Neuronal stem cell (in vitro differentiated cells): ENCODE data around the gene RBCK1.

Experiments used
- DNase-seq: peaks from one replicate; pipeline ENCODE4 v3.0.0-alpha.2; 2013; ENCODE audit warnings: low spot score
- H2AFZ ChIP-seq: one replicate; pipeline ENCODE4 v1.6.1; 2013; ENCODE audit warnings: mild to moderate bottlenecking, low read length, inconsistent platforms
- H2AK5ac ChIP-seq: 2 replicates; pipeline ENCODE4 v1.6.1; 2013; ENCODE audit warnings: low read depth, mild to moderate bottlenecking, inconsistent platforms, low read length, moderate library complexity, mixed read lengths
- H2BK120ac ChIP-seq: 2 replicates; pipeline ENCODE4 v1.6.1; 2013; ENCODE audit warnings: low read depth, mild to moderate bottlenecking, inconsistent platforms, low read length, moderate library complexity, mixed read lengths
- H2BK12ac ChIP-seq: one replicate; pipeline ENCODE4 v1.6.1; 2013; ENCODE audit warnings: low read length, inconsistent platforms
- H2BK15ac ChIP-seq: 2 replicates; pipeline ENCODE4 v1.6.1; 2013; ENCODE audit warnings: mild to moderate bottlenecking, low read length, inconsistent platforms, mixed read lengths
- H2BK5ac ChIP-seq: one replicate; pipeline ENCODE4 v1.6.1; 2013; ENCODE audit warnings: inconsistent platforms, mild to moderate bottlenecking, low read length, moderate library complexity
- H3K14ac ChIP-seq: one replicate; pipeline ENCODE4 v1.6.1; 2013; ENCODE audit warnings: low read length, inconsistent platforms
- H3K18ac ChIP-seq: 2 replicates; pipeline ENCODE4 v1.6.1; 2013; ENCODE audit warnings: low read length, inconsistent platforms
- H3K23ac ChIP-seq: 2 replicates; pipeline ENCODE4 v1.6.1; 2013; ENCODE audit warnings: low read depth, mild to moderate bottlenecking, mixed read lengths, low read length, inconsistent platforms; ENCODE audit not compliant: poor library complexity
- H3K27ac ChIP-seq: replicated peaks from 3 replicates; pipeline ENCODE4 v1.5.1; 2013; ENCODE audit warnings: low read length, inconsistent platforms
- H3K27me3 ChIP-seq, 3 experiments: 2 replicates each; pipeline ENCODE4 v1.6.1; 2013; ENCODE audit warnings: low read length in 3 of 3, mild to moderate bottlenecking in 2 of 3, inconsistent platforms in 1 of 3, low read depth in 1 of 3, mixed read lengths in 1 of 3, moderate library complexity in 1 of 3; ENCODE audit not compliant: control insufficient read depth in 3 of 3, insufficient read depth in 3 of 3
- H3K36me3 ChIP-seq, 2 donors: replicated peaks in 1 of 2; 2 replicates each; pipeline ENCODE4 v1.6.1; 2013; ENCODE audit warnings: low read length in 2 of 2; ENCODE audit not compliant: control insufficient read depth in 2 of 2, insufficient read depth in 2 of 2
- H3K4ac ChIP-seq: 2 replicates; pipeline ENCODE4 v1.6.1; 2013; ENCODE audit warnings: inconsistent platforms, mild to moderate bottlenecking, low read length, moderate library complexity
- H3K4me1 ChIP-seq, 2 donors: 1 replicate in 1 of 2; 2 replicates in 1 of 2; pipeline ENCODE4 v1.6.1; 2013; ENCODE audit warnings: low read length in 2 of 2, low read depth in 1 of 2; ENCODE audit not compliant: control insufficient read depth in 2 of 2, insufficient read depth in 1 of 2
- H3K4me2 ChIP-seq: one replicate; pipeline ENCODE4 v1.6.1; 2013; ENCODE audit warnings: mild to moderate bottlenecking, low read length, inconsistent platforms; ENCODE audit not compliant: insufficient read depth, poor library complexity, severe bottlenecking
- H3K4me3 ChIP-seq, 2 donors: 2 replicates each; pipeline ENCODE4 v1.5.1; 2013; ENCODE audit warnings: low read length in 2 of 2, mild to moderate bottlenecking in 2 of 2, inconsistent platforms in 1 of 2, moderate library complexity in 1 of 2
- H3K79me1 ChIP-seq: one replicate; pipeline ENCODE4 v1.6.1; 2013; ENCODE audit warnings: low read depth, mild to moderate bottlenecking, inconsistent platforms, low read length, moderate library complexity
- H3K9ac ChIP-seq: one replicate; pipeline ENCODE4 v1.6.1; 2013; ENCODE audit warnings: mild to moderate bottlenecking, low read depth, low read length, inconsistent platforms; ENCODE audit not compliant: poor library complexity
- H3K9me3 ChIP-seq, 2 donors: replicated peaks in 1 of 2; 2 replicates each; pipeline versions ENCODE3 to v1.6.1; 2013; ENCODE audit warnings: low read length in 2 of 2, mild to moderate bottlenecking in 2 of 2, inconsistent platforms in 1 of 2, low read depth in 1 of 2, mixed read lengths in 1 of 2, moderate library complexity in 1 of 2; ENCODE audit not compliant: control insufficient read depth in 2 of 2, insufficient read depth in 1 of 2
- H4K8ac ChIP-seq: one replicate; pipeline ENCODE4 v1.6.1; 2013; ENCODE audit warnings: low read depth, mild to moderate bottlenecking, inconsistent platforms, low read length, moderate library complexity
- H4K91ac ChIP-seq: one replicate; pipeline ENCODE4 v1.6.1; 2013; ENCODE audit warnings: low read length, low read depth, mild to moderate bottlenecking, inconsistent platforms; ENCODE audit not compliant: poor library complexity
- WGBS, 2 donors: extraction: QIAGEN DNeasy Blood & Tissue Kit; methylation state at CpG; one replicate each; pipeline ENCODE4 v1.1.7; 2013; ENCODE audit warnings: missing lambda C conversion rate in 2 of 2, mixed read lengths in 1 of 2; ENCODE audit not compliant: insufficient read length in 2 of 2, insufficient replicate concordance in 1 of 2; ENCODE audit errors: extremely low coverage in 2 of 2; 5-methylcytosine and 5-hydroxymethylcytosine counted together

RBCK1 gene

DNA sequence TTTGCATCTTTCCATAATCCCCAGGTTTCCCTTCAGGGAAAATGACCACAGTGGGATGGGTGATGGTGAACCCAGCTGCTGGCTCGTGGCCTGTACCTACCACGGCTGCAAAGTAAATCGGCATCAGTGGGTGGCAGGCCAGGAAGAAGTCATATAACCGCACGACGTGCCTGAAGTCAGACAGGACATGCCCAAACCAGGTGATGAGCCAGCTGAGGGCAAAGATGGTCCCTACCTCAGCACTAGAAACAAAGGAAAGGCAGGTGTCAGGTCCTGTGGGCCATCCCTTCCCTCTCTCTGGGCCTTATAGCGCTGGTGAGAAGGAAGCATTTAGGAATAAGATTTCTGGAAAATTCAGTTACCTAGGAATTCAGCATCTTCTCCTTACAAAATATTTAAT lies 32.0 kb downstream of the RBCK1 start:
- Histone ChIP-seq H3K4ac (no peak overlapping the region), H3K4me2 (no peak overlapping the region), H3K4me1 (peaks cover 0 to 3% of the 10 kb centered on the region in 2 donors), H3K9ac (no peak overlapping the region), H3K9me3 (peaks cover 0 to 1% of the 10 kb centered on the region in 2 donors), H3K79me1 (no peaks in the 10 kb centered on the region), H3K14ac (no peak overlapping the region), H2BK120ac (no peak overlapping the region), H3K18ac (no peak overlapping the region), H2BK5ac (no peak overlapping the region), H3K27me3 (no peaks in the 10 kb centered on the region), H2AFZ (no peak overlapping the region), H2AK5ac (no peak overlapping the region), H2BK12ac (no peak overlapping the region), H3K4me3 (no peak overlapping the region), H3K27ac (no peak overlapping the region), H3K36me3 (peaks cover 52 to 97% of the 10 kb centered on the region in 2 donors), H4K8ac (no peak overlapping the region), H4K91ac (no peak overlapping the region), H2BK15ac (no peak overlapping the region), H3K23ac (peak overlapping the region; percentile 6)
- no CpG with 5 or more reads among the region's 7 CpGs for WGBS, 2 donors
- no peak for DNase-seq

- Histone ChIP-seq H3K9ac (no peak overlapping the region), H2BK120ac (no peak overlapping the region), H2AK5ac (no peak overlapping the region), H3K9me3 (peaks cover 0 to 1% of the 10 kb centered on the region in 2 donors), H3K79me1 (no peaks in the 10 kb centered on the region), H3K27me3 (no peaks in the 10 kb centered on the region), H3K18ac (no peak overlapping the region), H3K4me3 (no peak overlapping the region), H3K27ac (no peak overlapping the region), H3K4ac (no peak overlapping the region), H2BK15ac (no peak overlapping the region), H3K4me2 (no peak overlapping the region), H4K8ac (no peak overlapping the region), H3K23ac (no peak overlapping the region), H2BK12ac (no peak overlapping the region), H4K91ac (no peak overlapping the region), H2AFZ (no peak overlapping the region), H3K14ac (no peak overlapping the region), H2BK5ac (no peak overlapping the region), H3K36me3 (peaks cover 52 to 97% of the 10 kb centered on the region in 2 donors), H3K4me1 (peaks cover 0 to 4% of the 10 kb centered on the region in 2 donors)
- no peak for DNase-seq
- WGBS, 2 donors, result no CpG with 5 or more reads among the region's 13 CpGs
These were observed 32.5 kb downstream of the RBCK1 start for GRCh38 chr20:440636-441035.

- Histone ChIP-seq H3K23ac (no peak overlapping the region), H3K27ac (no peak overlapping the region), H3K14ac (no peak overlapping the region), H4K91ac (no peak overlapping the region), H3K9me3 (peaks cover 0 to 1% of the 10 kb centered on the region in 2 donors), H3K4ac (no peak overlapping the region), H2AFZ (no peak overlapping the region), H2BK15ac (no peak overlapping the region), H3K36me3 (peaks cover 47 to 90% of the 10 kb centered on the region in 2 donors), H3K4me3 (no peak overlapping the region), H2BK12ac (no peak overlapping the region), H3K18ac (no peak overlapping the region), H3K79me1 (no peaks in the 10 kb centered on the region), H4K8ac (no peak overlapping the region), H3K27me3 (no peaks in the 10 kb centered on the region), H3K9ac (no peak overlapping the region), H2BK120ac (no peak overlapping the region), H2BK5ac (no peak overlapping the region), H2AK5ac (no peak overlapping the region), H3K4me2 (no peak overlapping the region), H3K4me1 (peaks cover 0 to 4% of the 10 kb centered on the region in 2 donors)
- no peak for DNase-seq
- no CpG with 5 or more reads among the region's 4 CpGs for WGBS, 2 donors
These were observed 35.2 kb downstream of the RBCK1 start for GRCh38 chr20:443223-443775.

GRCh38 chr20:444117-444516 lies 36.0 kb downstream of the RBCK1 start:
- no peak overlapping the region for H3K27ac ChIP-seq
- no peak overlapping the region for H3K9ac ChIP-seq
- H3K27me3 ChIP-seq, result no peaks in the 10 kb centered on the region
- no peak overlapping the region for H3K18ac ChIP-seq
- peaks cover 0 to 4% of the 10 kb centered on the region in 2 donors for H3K4me1 ChIP-seq
- no peak overlapping the region for H3K14ac ChIP-seq
- H2AK5ac ChIP-seq, result no peak overlapping the region
- peaks cover 0 to 1% of the 10 kb centered on the region in 2 donors for H3K9me3 ChIP-seq
- H2BK120ac ChIP-seq, result no peak overlapping the region
- no peak overlapping the region for H3K4me3 ChIP-seq
- no peak for DNase-seq
- no peaks in the 10 kb centered on the region for H3K79me1 ChIP-seq
- no peak overlapping the region for H4K8ac ChIP-seq
- no peak overlapping the region for H4K91ac ChIP-seq
- H2BK15ac ChIP-seq, result no peak overlapping the region
- no peak overlapping the region for H2BK12ac ChIP-seq
- H3K36me3 ChIP-seq, result peaks cover 39 to 82% of the 10 kb centered on the region in 2 donors
- no peak overlapping the region for H2AFZ ChIP-seq
- WGBS, 2 donors, result no CpG with 5 or more reads among the region's 3 CpGs
- H3K4ac ChIP-seq, result no peak overlapping the region
- H2BK5ac ChIP-seq, result no peak overlapping the region
- no peak overlapping the region for H3K23ac ChIP-seq
- no peak overlapping the region for H3K4me2 ChIP-seq
